ENCODE data around the gene ACOT9.

DNA sequence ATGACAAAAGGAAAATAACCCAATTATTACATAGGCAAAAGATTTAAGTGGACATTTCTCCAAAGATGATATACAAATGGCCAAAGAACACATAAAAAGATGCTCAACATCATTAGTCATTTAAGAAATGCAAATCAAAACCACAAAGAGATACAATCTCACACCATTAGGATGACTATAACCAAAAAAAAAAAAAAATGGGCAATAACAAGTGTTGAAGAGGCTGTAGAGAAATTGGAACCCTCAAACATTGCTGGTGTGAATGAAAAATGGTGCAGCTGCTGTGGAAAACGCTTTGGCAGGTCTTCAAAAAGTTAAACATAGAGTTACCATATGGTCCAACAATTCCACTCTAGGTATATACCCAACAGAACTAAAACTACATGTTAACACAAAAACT lies 81.4 kb downstream of the ACOT9 start:
- TF ChIP-seq, protein P1, sequence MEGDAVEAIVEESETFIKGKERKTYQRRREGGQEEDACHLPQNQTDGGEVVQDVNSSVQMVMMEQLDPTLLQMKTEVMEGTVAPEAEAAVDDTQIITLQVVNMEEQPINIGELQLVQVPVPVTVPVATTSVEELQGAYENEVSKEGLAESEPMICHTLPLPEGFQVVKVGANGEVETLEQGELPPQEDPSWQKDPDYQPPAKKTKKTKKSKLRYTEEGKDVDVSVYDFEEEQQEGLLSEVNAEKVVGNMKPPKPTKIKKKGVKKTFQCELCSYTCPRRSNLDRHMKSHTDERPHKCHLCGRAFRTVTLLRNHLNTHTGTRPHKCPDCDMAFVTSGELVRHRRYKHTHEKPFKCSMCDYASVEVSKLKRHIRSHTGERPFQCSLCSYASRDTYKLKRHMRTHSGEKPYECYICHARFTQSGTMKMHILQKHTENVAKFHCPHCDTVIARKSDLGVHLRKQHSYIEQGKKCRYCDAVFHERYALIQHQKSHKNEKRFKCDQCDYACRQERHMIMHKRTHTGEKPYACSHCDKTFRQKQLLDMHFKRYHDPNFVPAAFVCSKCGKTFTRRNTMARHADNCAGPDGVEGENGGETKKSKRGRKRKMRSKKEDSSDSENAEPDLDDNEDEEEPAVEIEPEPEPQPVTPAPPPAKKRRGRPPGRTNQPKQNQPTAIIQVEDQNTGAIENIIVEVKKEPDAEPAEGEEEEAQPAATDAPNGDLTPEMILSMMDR (IDR thresholded peaks at IDR 0.05) = no peak
- TF ChIP-seq EZH2phosphoT487 (IDR thresholded peaks at IDR 0.05) (no peak), EZH2 (IDR thresholded peaks at IDR 0.05) (no peak)
